HG02610 (cell line): ENCODE measurements around the gene CDH2.

ENCODE experiments used
- ATAC-seq: cut with Tn5 transposase; IDR thresholded peaks from one replicate; pipeline ENCODE4 v1.9.1; 2021; ENCODE audit warnings: mild to moderate bottlenecking, moderate library complexity; ENCODE audit not compliant: unreplicated experiment

The CDH2 gene

GRCh38 chr18:28003451-28003850, 173.5 kb downstream of the CDH2 start:
- no peak for ATAC-seq

GRCh38 chr18:28002841-28003240, 174.1 kb downstream of the CDH2 start:
- no peak for ATAC-seq

GRCh38 chr18:27996801-27997272, 180.1 kb downstream of the CDH2 start:
- no peak for ATAC-seq

- no peak for ATAC-seq
Measured at GRCh38 chr18:27995770-27996502, 181.0 kb downstream of the CDH2 start.

- ATAC-seq, result no peak
Measured at GRCh38 chr18:27994571-27994970, 182.4 kb downstream of the CDH2 start.

- no peak for ATAC-seq
Measured at GRCh38 chr18:27991391-27991790, 185.5 kb downstream of the CDH2 start.

- ATAC-seq, result no peak
Measured at GRCh38 chr18:27985832-27986231, 191.1 kb downstream of the CDH2 start.

- no peak for ATAC-seq
Measured at GRCh38 chr18:27983780-27984179, 193.2 kb downstream of the CDH2 start.

- ATAC-seq, result no peak
Measured at GRCh38 chr18:27976806-27977408, 200.0 kb downstream of the CDH2 start.

- no peak for ATAC-seq
Measured at GRCh38 chr18:27970321-27970720, 206.6 kb downstream of the CDH2 start.

GRCh38 chr18:27969206-27969605, 207.7 kb downstream of the CDH2 start:
- ATAC-seq, result no peak

GRCh38 chr18:27967913-27968824, 208.8 kb downstream of the CDH2 start:
- ATAC-seq, result no peak

- no peak for ATAC-seq
Measured at GRCh38 chr18:27966881-27967280, 210.0 kb downstream of the CDH2 start.

- ATAC-seq, result no peak
Measured at GRCh38 chr18:27964811-27965210, 212.1 kb downstream of the CDH2 start.

- no peak for ATAC-seq
Measured at GRCh38 chr18:27959101-27959500, 217.8 kb downstream of the CDH2 start.

- ATAC-seq, result no peak
Measured at GRCh38 chr18:27956001-27956640, 220.8 kb downstream of the CDH2 start.

GRCh38 chr18:27954226-27954625, 222.7 kb downstream of the CDH2 start:
- ATAC-seq, result no peak

- no peak for ATAC-seq
Measured at GRCh38 chr18:27952741-27953140, 224.2 kb downstream of the CDH2 start.

GRCh38 chr18:27950648-27951228, 226.2 kb downstream of the CDH2 start:
- ATAC-seq, result no peak

GRCh38 chr18:27948986-27949385, 227.9 kb downstream of the CDH2 start:
- no peak for ATAC-seq

- no peak for ATAC-seq
Measured at GRCh38 chr18:27942706-27943105, 234.2 kb downstream of the CDH2 start.
